GM10248 (cell line): ENCODE results near the gene TACR3.
"Not testable (repeated sequence)": the region's sequence is repeated elsewhere in the genome, so short reads cannot be mapped to it uniquely, and the experiment has no call there.

ENCODE experiments used
- CTCF ChIA-PET: fragments of 300-600 bp; sonication (Branson Sonifier 250); formaldehyde crosslinking; extraction: SDS; loops from one replicate; lab custom pipeline; 2021; ENCODE audit warnings: antibody characterized with exemption; lab: Yijun Ruan, JAX
- POLR2A ChIA-PET: fragments of 350-650 bp; sonication (Branson Sonifier 250); formaldehyde crosslinking; extraction: SDS; loops from one replicate; lab custom pipeline; 2020; ENCODE audit warnings: antibody characterized with exemption; lab: Yijun Ruan, JAX
- DNase-seq: peaks from one replicate; pipeline ENCODE4 v3.0.0; 2012; ENCODE audit errors: extremely low spot score
- TF ChIP-seq, protein P1 (sequence below): IDR thresholded peaks from 2 replicates; pipeline ENCODE4 v1.5.1; 2012; ENCODE audit warnings: mild to moderate bottlenecking, low read depth; ENCODE audit errors: extremely low read depth, missing control alignments, control extremely low read depth

The TACR3 gene, protein sequence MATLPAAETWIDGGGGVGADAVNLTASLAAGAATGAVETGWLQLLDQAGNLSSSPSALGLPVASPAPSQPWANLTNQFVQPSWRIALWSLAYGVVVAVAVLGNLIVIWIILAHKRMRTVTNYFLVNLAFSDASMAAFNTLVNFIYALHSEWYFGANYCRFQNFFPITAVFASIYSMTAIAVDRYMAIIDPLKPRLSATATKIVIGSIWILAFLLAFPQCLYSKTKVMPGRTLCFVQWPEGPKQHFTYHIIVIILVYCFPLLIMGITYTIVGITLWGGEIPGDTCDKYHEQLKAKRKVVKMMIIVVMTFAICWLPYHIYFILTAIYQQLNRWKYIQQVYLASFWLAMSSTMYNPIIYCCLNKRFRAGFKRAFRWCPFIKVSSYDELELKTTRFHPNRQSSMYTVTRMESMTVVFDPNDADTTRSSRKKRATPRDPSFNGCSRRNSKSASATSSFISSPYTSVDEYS

DNA sequence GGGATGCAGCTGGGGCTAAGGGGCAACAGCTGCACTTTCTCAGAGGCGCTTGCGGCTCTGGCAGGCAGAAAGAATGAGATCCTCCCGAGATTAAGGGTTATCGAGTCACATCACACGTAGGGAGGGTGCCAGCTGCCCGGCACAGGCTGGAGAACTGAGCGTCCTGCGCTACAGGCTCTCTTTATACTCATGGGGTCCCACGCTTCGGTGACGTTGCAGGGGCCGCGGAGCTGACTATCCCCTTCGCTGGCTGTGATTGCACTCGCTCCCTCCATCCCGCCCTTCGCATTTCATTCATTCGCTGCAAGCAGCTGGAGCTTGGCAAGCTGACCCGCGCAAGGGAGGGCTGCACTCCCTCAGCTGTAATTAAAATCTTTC, at the start of gene TACR3:
Gene TACR3 (minus strand): TSS at position 156 of the 378 bp plus-strand sequence. CDS start 310 bp downstream, outside the sequence.
- peak; percentile 7 for DNase-seq
- POLR2A ChIA-PET, result no interaction called here
- CTCF ChIA-PET, result no interaction called here
- TF ChIP-seq, protein P1, sequence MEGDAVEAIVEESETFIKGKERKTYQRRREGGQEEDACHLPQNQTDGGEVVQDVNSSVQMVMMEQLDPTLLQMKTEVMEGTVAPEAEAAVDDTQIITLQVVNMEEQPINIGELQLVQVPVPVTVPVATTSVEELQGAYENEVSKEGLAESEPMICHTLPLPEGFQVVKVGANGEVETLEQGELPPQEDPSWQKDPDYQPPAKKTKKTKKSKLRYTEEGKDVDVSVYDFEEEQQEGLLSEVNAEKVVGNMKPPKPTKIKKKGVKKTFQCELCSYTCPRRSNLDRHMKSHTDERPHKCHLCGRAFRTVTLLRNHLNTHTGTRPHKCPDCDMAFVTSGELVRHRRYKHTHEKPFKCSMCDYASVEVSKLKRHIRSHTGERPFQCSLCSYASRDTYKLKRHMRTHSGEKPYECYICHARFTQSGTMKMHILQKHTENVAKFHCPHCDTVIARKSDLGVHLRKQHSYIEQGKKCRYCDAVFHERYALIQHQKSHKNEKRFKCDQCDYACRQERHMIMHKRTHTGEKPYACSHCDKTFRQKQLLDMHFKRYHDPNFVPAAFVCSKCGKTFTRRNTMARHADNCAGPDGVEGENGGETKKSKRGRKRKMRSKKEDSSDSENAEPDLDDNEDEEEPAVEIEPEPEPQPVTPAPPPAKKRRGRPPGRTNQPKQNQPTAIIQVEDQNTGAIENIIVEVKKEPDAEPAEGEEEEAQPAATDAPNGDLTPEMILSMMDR, result no peak

DNA sequence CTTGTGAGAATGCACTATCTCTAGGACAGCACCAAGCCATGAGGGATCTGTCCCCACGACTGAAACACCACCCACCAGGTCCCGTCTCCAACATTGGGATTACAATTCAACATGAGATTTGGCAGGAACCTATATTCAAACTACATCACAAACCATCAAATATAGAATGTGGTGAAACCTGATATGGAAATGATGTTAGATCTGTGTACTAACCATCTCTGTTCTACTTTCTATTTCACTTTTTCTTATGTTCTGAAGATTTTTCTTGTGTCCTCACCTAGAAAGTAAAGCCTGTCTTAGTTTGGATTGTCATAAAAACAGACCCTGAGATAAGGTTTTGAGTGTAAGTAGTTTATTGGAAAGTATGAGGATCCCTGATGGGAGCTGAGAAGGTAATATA, 37.8 kb upstream of the TACR3 start:
- DNase-seq, result no peak
- ChIA-PET POLR2A (no interaction called here), CTCF (interaction anchor here (1.1 kb wide), 1 partner anchor 28 kb away, joined by 3 read pairs; no protein-coding TSS in a partner anchor)
- TF ChIP-seq, protein P1, result no peak

DNA sequence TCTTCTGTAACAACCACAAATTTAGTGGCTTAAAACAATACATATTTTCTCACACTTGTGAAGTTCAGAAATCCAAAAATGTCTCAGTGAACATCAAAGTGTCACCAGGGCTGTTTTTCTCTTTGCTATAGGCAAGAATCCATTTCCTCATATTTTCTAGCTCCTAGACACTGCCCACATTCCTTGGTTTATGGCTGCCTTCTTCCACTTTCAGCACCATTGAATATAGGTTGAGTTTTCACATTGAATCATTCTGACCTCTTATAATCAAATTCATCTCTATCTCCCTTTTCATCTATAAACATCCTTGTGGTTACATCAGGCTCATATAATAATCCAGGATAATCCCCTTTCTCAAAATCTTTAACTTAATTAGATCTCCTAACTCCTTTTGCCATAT, 37.0 kb upstream of the TACR3 start:
- no peak for DNase-seq
- TF ChIP-seq, protein P1, result no peak
- ChIA-PET CTCF (interaction anchor here (1.1 kb wide), 1 partner anchor 29 kb away, joined by 3 read pairs; no protein-coding TSS in a partner anchor), POLR2A (no interaction called here)

DNA sequence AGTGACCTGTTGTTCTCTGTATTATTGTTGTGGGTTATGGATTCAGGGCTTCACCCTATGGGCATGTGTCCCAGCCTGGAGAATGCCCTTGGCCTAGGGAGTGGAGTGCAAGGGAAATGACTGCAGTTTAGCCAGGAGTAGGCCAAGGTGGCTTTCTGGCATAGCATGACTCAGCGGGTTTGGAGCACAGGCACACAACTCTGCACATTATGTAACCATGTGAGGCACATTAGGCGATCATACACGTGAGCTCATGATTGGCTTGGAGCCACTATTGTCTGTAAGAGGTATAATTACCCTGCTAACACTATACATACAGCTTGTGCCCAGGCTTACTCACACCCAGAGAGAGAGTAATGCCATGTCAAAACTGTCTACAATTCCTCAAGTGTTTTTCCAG, 35.1 kb upstream of the TACR3 start:
- TF ChIP-seq, protein P1, result no peak
- DNase-seq, result no peak
- ChIA-PET POLR2A (no interaction called here), CTCF (interaction anchor here (1.0 to 1.4 kb wide), 2 partner anchors 18 to 27 kb away, joined by 3 to 4 read pairs; no protein-coding TSS in a partner anchor)

DNA sequence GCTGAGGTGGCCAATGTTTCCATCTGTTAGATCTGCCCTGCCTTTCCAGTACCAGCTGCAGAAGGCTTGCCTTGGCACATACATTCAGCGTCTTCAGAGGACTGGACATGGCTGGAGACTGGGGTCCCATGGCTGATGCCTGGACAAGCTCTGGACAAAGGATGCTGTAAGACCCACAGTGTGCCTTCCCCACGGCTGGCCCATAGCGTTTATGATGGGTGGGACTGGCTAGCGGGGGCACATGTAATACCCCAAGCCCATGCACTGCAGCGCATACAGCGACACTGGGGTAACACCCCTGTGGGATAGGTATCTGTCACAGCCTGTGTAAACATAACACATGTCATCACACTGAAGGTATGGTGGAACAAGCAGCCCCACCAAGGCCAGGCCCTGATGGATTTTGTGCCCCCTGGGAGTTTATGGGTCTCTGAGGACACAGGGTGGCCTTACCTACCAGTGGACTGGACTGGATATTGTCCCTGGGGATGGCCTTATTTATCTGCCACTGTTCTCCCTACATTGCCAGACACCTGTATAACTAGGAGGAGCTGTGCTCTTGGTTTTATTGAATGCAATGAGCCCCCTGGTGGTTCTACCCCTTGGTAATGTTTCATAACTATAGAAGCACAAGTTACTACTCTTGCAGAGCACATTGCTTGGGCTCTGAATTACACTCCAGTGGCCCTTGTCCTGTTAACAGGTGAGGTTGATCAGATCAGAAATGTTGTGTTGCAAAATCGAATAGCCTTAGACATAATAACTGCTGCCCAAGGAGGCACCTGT, 34.3 kb upstream of the TACR3 start:
- ChIA-PET POLR2A (no interaction called here), CTCF (interaction anchor here (1.4 kb wide), 1 partner anchor 17 kb away, joined by 4 read pairs; no protein-coding TSS in a partner anchor)
- DNase-seq, result no peak
- TF ChIP-seq, protein P1, result no peak

DNA sequence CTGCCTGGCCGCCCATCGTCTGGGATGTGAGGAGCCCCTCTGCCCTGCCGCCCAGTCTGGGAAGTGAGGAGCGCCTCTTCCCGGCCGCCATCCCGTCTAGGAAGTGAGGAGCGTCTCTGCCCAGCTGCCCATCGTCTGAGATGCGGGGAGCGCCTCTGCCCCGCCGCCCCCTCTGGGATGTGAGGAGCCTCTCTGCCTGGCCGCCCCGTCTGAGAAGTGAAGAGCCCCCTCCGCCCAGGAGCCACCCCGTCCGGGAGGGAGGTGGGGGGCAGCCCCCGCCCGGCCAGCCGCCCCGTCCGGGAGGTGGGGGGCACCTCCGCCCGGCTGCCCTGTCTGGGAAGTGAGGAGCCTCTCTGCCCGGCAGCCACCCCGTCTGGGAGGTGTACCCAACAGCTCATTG, 3.4 kb upstream of the TACR3 start:
- DNase-seq, CTCF ChIA-PET, POLR2A ChIA-PET: not testable (repeated sequence)
